Tibial nerve (tissue), 4 donors: ENCODE results near the gene LMX1B. TPM values are rescaled to one million over a fixed set of nuclear protein-coding genes. Genes with fewer than 3 reads are reported as not detected.

ENCODE experiments used
- DNase-seq, 2 donors: peaks; one replicate each; pipeline ENCODE4 v3.0.0-alpha.2; 2019; ENCODE audit warnings: low spot score in 2 of 2
- H3K27ac ChIP-seq, 4 donors: fragments of 200-600 bp; sonication (generic) in 3 of 4; one replicate each; pipeline ENCODE4 v1.5.1; 2017 to 2019; ENCODE audit warnings: mild to moderate bottlenecking in 1 of 4
- H3K27me3 ChIP-seq, 2 donors: fragments of 200-600 bp; sonication (generic) in 1 of 2; one replicate each; pipeline versions ENCODE4 v1.5.1 to v1.6.0; 2017 to 2019
- H3K36me3 ChIP-seq, 3 donors: fragments of 200-600 bp; sonication (generic); one replicate each; pipeline ENCODE4 v1.5.1; 2018 to 2019
- H3K4me1 ChIP-seq, 4 donors: fragments of 200-600 bp; sonication (generic) in 3 of 4; one replicate each; pipeline ENCODE4 v1.5.1; 2017 to 2019
- H3K4me3 ChIP-seq, 4 donors: fragments of 200-600 bp; sonication (generic) in 3 of 4; one replicate each; pipeline ENCODE4 v1.5.1; 2017 to 2019; ENCODE audit warnings: mild to moderate bottlenecking in 1 of 4, moderate library complexity in 1 of 4
- H3K9me3 ChIP-seq, 4 donors: fragments of 200-600 bp; sonication (generic) in 3 of 4; one replicate each; pipeline ENCODE4 v1.5.1; 2017 to 2019
- CTCF ChIP-seq, 5 experiments: fragments of 200-600 bp in 3 of 5; fragments of 450-650 bp in 2 of 5; sonication (generic) in 3 of 5; IDR thresholded peaks; one replicate each; pipeline ENCODE4 v1.5.1; 2016 to 2019; ENCODE audit warnings: antibody characterized with exemption in 5 of 5, mild to moderate bottlenecking in 3 of 5, moderate library complexity in 2 of 5
- EP300 ChIP-seq, 2 donors: sonication (generic); formaldehyde crosslinking; IDR thresholded peaks; one replicate each; pipeline ENCODE4 v1.6.1; 2017; ENCODE audit warnings: antibody characterized with exemption in 2 of 2, mild to moderate bottlenecking in 1 of 2
- POLR2A ChIP-seq, 2 donors: fragments of 450-650 bp; IDR thresholded peaks; one replicate each; pipeline ENCODE4 v1.6.1; 2017; ENCODE audit warnings: antibody characterized with exemption in 2 of 2, mild to moderate bottlenecking in 2 of 2, moderate library complexity in 2 of 2
- WGBS, 2 donors: methylation state at CpG; one replicate each; pipeline ENCODE4 v1.1.5; 2018; 5-methylcytosine and 5-hydroxymethylcytosine counted together
- total RNA-seq, 4 donors: library from RNA; depleted of rRNA; stranded (reverse); fragments of >200 nt; gene quantifications; one replicate each; pipeline ENCODE4 v1.1.0, GENCODE V29; 2016

Gene LMX1B
- total RNA-seq, 4 donors from 2014 or later, result 0.60 to 1.5 (median 0.78) TPM; not detected in 1

DNA sequence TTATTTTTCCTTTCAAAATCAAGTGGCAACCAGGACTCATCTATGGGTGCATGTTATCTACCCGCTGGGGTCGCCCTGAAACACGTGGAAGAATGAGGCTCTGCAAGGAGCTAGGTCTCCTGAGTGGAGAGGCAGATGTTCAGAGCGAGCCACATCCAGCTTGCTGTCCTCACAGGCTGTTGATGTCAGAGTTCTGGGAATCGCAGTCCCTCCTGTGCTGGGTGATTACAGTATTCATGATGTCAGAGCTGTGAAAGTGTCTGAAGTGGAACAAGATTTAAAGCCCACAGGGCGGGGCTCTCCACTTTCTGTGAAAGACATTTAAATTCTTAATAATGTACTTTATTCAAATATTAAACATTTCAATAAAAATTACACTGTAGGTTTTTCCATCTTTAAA, 24.4 kb upstream of the LMX1B start:
- H3K4me1 ChIP-seq, result peaks cover 0 to 21% (median 4%) of the 10 kb centered on the region in 4 donors
- WGBS, 2 donors, result 90 to 94% methylated on average over 6 of the region's 6 CpGs
- H3K27me3 ChIP-seq, result peaks cover 0 to 18% of the 10 kb centered on the region in 2 donors
- no peak overlapping the region for H3K27ac ChIP-seq
- TF ChIP-seq EP300 (IDR thresholded peaks at IDR 0.05) (no peak), POLR2A (IDR thresholded peaks at IDR 0.05) (no peak), CTCF (IDR thresholded peaks at IDR 0.05) (no peak)
- H3K4me3 ChIP-seq, result no peak overlapping the region
- no peaks in the 10 kb centered on the region for H3K9me3 ChIP-seq
- no peaks in the 10 kb centered on the region for H3K36me3 ChIP-seq
- DNase-seq, result no peak

- Histone ChIP-seq H3K36me3 (no peaks in the 10 kb centered on the region), H3K27ac (no peak overlapping the region), H3K9me3 (no peaks in the 10 kb centered on the region), H3K4me1 (peaks cover 0 to 21% (median 4%) of the 10 kb centered on the region in 4 donors), H3K27me3 (peaks cover 0 to 15% of the 10 kb centered on the region in 2 donors), H3K4me3 (no peak overlapping the region)
- 74 to 77% methylated on average over 3 of the region's 3 CpGs for WGBS, 2 donors
- DNase-seq, result no peak
- TF ChIP-seq EP300 (IDR thresholded peaks at IDR 0.05) (no peak), POLR2A (IDR thresholded peaks at IDR 0.05) (no peak), CTCF (IDR thresholded peaks at IDR 0.05) (no peak)
Measured at GRCh38 chr9:126591083-126591482, 22.6 kb upstream of the LMX1B start.

DNA sequence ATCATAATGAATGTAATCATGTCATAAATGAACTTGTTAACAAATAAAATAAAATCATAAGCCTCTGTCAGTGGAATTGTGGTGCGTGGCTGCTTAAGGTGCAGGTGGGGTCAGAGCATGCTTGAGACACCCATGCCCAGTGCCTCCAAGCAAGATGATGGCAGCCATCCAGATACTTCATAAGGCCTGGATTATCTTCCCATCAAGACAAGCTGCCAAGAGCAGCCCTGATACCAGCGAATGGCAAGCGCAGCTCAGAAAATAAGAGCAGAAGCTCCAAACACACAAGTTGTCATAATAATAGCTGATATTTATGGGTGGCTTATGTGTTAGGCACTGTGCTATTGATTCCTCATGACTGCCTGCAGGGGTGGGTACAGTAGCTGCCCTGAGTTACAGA, 21.8 kb upstream of the LMX1B start:
- no peak for DNase-seq
- 57% methylated on average over 3 of the region's 3 CpGs for WGBS, 2 donors
- Histone ChIP-seq H3K27ac (no peak overlapping the region), H3K36me3 (no peaks in the 10 kb centered on the region), H3K4me3 (no peak overlapping the region), H3K27me3 (peaks cover 0 to 21% of the 10 kb centered on the region in 2 donors), H3K4me1 (peaks cover 0 to 18% (median 4%) of the 10 kb centered on the region in 4 donors), H3K9me3 (no peaks in the 10 kb centered on the region)
- TF ChIP-seq POLR2A (IDR thresholded peaks at IDR 0.05) (no peak), EP300 (IDR thresholded peaks at IDR 0.05) (no peak), CTCF (IDR thresholded peaks at IDR 0.05) (no peak)

DNA sequence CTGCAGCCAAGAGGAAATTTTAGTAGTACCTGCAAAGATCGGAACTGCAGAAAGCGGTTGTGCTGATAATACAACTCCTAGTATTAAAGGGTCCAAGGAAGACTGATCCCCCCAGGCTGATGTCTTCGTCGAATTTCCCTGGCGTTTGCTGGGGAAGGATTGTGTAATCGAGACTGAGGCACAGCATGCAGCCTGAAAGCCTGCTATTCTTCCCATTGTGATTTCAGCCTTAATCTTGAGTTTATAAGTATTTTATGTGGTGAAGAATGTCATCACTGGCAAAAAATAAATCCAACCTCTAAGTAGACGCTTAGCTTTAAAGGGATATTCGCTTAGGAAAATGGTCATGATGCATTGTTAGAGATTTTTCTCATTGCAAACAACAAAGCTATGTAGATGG, 21.3 kb upstream of the LMX1B start:
- Histone ChIP-seq H3K9me3 (no peaks in the 10 kb centered on the region), H3K4me1 (peaks cover 0 to 12% (median 2%) of the 10 kb centered on the region in 4 donors), H3K27me3 (peaks cover 0 to 21% of the 10 kb centered on the region in 2 donors), H3K27ac (no peak overlapping the region), H3K4me3 (no peak overlapping the region), H3K36me3 (no peaks in the 10 kb centered on the region)
- DNase-seq, result no peak
- 55 to 61% methylated on average over 8 of the region's 8 CpGs for WGBS, 2 donors
- TF ChIP-seq POLR2A (IDR thresholded peaks at IDR 0.05) (no peak), CTCF (IDR thresholded peaks at IDR 0.05) (no peak), EP300 (IDR thresholded peaks at IDR 0.05) (no peak)

DNA sequence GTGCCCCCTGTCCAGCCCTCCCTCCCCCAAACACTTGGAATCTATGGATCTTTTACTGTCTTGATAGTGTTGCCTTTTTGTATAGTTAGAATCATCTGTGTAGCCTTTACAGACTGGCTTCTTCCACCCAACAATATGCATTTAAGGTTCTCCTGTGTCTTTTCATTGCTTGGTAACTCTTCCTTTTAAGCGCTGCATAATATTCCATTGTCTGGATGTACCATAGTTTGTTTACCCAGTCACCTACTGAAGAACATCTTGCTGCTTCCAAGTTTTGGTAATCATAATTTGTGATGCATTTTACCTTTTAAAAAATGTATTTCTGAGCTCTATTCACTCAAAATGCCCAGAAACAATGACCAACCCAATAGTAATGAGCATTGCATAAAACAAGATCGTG, 17.7 kb upstream of the LMX1B start:
- WGBS, 2 donors, result 92 to 95% methylated on average over 2 of the region's 2 CpGs
- no peak for TF ChIP-seq EP300 (IDR thresholded peaks at IDR 0.05)
- no peak for TF ChIP-seq CTCF (IDR thresholded peaks at IDR 0.05)
- no peak for TF ChIP-seq POLR2A (IDR thresholded peaks at IDR 0.05)
- Histone ChIP-seq H3K27me3 (peaks cover 0 to 27% of the 10 kb centered on the region in 2 donors), H3K36me3 (no peaks in the 10 kb centered on the region), H3K9me3 (no peaks in the 10 kb centered on the region), H3K4me3 (no peak overlapping the region), H3K27ac (no peak overlapping the region), H3K4me1 (no peaks in the 10 kb centered on the region)
- no peak for DNase-seq
